Ramos (cell line): ENCODE measurements around the gene CAMSAP1.

Experiments used
- in situ Hi-C: fragments of 300-500 bp; cut with MboI; formaldehyde crosslinking; loops from one replicate; pipeline ENCODE4 v1.14.3; 2022; ENCODE audit warnings: low sequenced_read_pairs; ENCODE audit not compliant: unreplicated experiment

Gene CAMSAP1

GRCh38 chr9:135796784-135797485 lies 110.4 kb downstream of the CAMSAP1 start:
- in situ Hi-C loops, result no loop called here

DNA sequence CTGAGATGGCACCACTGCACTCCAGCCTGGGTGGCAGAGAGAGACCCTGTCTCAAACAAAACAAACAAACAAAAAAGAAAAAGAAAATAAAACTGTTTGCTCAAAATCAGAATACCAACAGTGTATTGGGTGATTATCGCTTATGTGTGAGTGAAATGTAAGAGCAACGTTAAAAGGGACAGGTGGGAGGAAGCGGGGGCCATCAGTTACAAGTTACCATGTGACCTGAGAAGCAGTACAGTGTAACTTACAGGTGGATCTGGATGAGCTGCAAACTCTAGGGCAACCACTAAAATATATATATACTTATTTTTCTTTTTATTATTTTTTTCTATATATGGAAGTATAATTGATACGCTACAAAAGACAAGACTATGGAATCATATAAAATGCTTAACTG lies 112.0 kb downstream of the CAMSAP1 start:
- in situ Hi-C loops, result no loop called here

DNA sequence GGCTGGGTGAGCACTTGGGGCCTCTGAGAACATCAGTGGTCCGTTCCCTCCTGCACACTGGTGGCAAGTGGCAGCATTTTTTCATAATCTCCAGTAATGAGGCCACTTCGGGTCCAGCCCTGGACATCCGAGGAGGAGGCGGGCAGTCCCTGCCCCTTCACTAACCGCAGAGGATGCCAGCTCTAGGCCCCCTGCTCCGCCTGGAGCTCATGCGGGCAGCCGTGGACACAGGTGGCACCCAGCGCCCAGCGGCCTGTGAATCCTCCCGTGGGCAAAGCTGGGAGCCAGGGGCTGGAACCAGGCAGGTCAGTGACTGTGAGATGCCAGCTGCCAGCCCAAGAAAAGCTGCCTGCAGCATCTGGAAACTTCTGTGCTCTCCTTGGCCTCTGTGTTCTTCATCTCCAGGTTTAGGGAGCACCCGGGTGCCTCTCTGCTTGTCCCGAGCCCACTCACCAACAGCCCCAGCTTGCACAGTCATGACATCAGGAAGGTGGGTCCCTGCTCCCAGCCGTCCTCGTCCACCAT lies 112.9 kb downstream of the CAMSAP1 start:
- in situ Hi-C loops, result no loop called here

DNA sequence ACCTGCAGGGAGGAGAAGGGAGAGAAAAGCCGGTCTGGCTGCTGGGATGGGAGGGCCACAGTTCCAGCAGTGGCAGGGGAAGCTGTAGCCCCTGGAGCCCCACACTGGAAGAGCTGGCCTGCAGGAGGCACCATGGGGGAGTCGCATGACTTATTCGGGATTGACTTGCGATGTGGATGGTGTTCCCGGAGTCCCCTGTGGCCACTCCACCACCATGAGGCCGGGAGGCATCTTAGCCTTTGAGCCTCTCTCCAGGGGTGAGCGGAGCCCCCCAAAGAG lies 113.3 kb downstream of the CAMSAP1 start:
- in situ Hi-C loops, result no loop called here

GRCh38 chr9:135793221-135794056 lies 113.9 kb downstream of the CAMSAP1 start:
- in situ Hi-C loops, result no loop called here

- in situ Hi-C loops, result no loop called here
These were observed 114.8 kb downstream of the CAMSAP1 start for GRCh38 chr9:135792268-135793128.

DNA sequence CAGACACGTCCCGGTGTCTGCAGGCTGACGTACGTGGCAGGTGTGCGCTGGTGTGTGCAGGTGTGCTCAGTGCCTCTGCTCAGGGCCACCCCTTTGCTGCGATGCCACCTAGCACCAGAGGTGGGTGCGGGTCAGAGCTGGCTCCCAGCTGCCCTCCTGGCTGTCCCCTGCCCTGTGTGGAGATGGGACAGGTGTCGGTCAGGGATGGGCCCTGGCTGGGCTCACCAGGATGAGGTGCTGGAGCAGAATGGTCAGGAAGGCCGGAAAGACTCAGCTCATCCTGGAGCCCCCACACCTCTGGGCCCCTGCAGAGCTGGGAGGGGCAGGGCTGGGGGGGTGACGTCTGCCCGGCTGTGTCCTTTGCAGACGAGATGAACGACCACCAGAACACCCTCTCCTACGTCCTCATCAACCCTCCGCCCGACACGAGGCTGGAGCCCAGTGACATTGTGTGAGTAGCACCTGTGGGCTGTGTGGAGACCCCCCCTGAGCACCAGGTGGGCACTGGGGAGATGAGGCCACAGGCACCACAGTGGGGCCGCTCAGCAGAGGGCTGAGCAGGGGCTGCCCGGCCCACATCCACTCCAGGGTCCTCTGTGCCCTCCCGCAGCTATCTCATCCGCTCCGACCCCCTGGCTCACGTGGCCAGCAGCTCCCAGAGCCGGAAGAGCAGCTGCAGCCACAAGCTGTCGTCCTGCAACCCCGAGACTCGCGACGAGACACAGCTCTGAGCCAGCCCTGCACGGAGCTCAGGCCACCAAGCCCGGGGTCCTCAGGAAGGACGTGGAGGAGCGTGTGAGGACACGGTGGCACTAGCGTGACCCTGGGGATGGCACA lies 115.7 kb downstream of the CAMSAP1 start:
- in situ Hi-C loops, result no loop called here

DNA sequence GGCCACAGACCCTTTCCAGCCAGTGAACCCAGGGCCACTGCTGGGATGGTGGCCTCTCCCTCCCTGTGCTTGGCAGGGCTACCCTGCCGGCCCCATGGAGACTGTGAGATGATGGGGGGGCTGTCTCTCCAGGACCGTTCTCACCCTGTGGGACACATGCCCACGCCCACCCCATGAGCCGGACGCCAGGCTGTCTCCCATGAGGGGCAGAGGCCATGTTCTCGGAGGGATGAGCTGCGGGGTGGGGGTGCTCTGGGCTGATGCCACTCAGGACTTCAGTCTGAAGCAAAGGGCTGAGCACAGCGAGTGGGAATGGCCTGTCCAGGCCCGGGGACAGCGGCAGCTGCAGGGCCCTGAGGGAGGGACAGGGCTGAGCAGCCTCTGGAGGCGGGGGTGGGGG lies 116.5 kb downstream of the CAMSAP1 start:
- in situ Hi-C loops, result no loop called here

- in situ Hi-C loops, result no loop called here
These were observed 117.0 kb downstream of the CAMSAP1 start for GRCh38 chr9:135790356-135790755.

- in situ Hi-C loops, result no loop called here
These were observed 117.5 kb downstream of the CAMSAP1 start for GRCh38 chr9:135789838-135790291.

GRCh38 chr9:135788576-135789300 lies 118.6 kb downstream of the CAMSAP1 start:
- in situ Hi-C loops, result no loop called here

DNA sequence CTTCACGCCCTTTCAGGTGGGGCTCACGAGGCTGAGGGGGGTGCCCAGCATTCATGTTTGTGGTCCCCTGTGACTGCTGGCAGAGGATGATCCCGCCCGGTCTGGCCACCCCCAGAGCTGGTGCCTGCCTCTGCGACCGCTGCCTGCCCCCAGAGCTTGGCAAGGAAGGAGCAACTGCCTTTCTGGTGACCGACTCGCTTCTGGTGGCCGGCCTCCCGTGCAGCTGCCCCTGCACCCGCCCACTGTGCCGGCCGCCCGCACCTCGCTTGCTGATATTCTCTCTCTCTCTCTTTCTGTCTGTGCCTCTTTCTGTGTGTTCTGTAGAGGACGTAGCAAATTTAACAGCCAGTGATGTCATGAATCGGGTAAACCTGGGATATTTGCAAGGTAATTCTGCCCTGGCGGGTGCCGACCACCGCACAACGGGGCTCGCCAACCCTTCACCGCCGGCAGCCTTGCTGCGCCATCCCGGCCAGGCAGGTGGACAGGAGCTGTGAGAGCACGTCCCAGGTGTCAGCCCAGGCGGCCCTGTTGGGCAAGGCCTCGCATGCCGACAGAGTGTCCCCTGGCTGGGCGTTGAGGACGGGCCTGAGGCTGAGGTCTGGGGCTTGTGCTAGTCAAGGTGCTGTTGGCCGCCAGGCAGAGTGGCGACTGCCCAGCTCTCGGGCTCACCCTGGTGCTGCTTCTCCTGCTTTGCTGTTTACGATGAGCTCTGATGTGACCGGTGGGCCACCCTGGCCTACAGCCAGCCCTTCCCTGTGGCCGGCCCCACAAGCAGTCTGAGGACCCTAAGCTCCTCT lies 119.4 kb downstream of the CAMSAP1 start:
- in situ Hi-C loops, result no loop called here

GRCh38 chr9:135787317-135787716 lies 120.0 kb downstream of the CAMSAP1 start:
- in situ Hi-C loops, result no loop called here

DNA sequence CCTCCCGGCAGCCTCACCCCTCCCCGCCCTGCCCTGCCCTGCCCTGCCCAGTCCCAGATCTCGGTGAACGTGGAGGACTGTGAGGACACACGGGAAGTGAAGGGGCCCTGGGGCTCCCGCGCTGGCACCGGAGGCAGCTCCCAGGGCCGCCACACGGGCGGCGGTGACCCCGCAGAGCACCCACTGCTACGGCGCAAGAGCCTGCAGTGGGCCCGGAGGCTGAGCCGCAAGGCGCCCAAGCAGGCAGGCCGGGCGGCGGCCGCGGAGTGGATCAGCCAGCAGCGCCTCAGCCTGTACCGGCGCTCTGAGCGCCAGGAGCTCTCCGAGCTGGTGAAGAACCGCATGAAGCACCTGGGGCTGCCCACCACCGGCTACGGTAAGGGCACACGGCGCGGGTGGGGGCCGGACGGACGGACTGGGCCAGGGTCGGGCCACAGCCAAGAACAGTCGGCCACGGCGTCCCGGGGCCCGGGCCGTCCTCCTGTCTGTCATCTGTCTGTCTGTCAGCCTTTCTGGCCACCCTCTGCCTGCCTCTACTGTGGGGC lies 121.1 kb downstream of the CAMSAP1 start:
- in situ Hi-C loops, result no loop called here

DNA sequence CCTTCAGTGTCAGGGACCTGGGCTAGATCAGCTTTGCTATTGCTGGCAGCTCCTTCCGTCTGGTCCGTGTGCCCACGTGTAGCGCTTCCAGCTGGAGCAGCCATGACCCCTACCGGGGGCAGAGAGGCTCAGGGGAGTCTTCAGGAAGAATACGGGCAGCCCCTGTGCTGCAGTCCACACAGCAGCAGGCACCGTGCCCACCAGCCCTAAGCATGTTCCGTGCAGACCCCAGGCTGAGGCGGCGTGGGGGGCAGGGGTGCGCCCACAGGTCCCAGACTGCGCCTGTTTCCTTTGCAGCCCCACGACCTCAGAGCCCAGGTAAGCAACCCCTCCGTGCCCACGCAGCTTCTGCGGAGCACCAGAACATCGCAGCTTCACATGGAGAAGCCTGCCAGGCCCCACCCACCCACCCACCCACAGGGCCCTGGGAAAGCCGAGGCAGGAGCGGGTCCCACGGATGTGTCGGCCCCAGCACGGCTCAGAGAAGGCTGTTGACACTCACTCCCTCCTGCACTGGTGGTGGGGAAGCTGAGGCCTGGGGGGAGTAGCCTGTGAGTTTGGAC lies 122.3 kb downstream of the CAMSAP1 start:
- in situ Hi-C loops, result no loop called here

- in situ Hi-C loops, result no loop called here
These were observed 123.7 kb downstream of the CAMSAP1 start for GRCh38 chr9:135783540-135784245.

GRCh38 chr9:135782946-135783345 lies 124.4 kb downstream of the CAMSAP1 start:
- in situ Hi-C loops, result no loop called here
